ENCODE results near the gene VMP1. TPM values are rescaled to one million over a fixed set of nuclear protein-coding genes. Genes with fewer than 3 reads are reported as not detected.

Gene VMP1
- total RNA-seq, 1 experiment from 2014 or later = 83.1 TPM

DNA sequence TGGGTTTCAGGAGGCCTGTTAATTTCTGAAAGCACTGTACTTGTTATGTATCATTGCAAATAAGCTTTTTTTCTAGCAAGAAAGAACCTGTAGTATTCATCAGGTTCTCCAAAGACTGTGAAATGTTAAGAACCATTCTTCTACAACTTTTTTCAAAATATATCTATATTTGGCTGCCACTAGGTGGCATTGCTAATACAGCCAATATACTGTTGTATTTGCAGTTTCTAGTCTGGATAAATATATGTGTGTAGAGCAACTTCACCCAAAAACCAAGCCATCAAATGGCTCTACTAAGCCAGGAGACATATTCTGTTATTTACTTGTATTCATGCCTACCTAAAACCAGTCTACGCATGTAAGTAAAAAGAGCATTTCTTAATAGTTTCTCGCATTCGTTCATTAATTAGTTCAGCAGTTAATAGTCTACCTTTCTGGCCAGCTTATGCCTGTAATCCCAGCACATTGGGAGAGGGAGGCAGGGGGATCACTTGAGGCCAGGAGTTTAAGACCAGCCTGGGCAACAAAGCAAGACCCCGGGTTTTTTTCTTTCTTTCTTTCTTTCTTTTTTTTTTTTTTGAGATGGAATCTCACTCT is 39.5 kb downstream of the VMP1 start:
- Histone ChIP-seq H3K14ac (ENCODE audit: insufficient read depth, low read length) (no peak overlapping the region), H2BK20ac (ENCODE audit: low read depth, low read length, poor library complexity, severe bottlenecking) (no peak overlapping the region), H4K5ac (ENCODE audit: insufficient read length, low read depth, low read length) (no peak overlapping the region), H3K4me2 (ENCODE audit: insufficient read depth, insufficient read length, low read length) (no peak overlapping the region), H4K8ac (replicated peaks; ENCODE audit: insufficient read length, low read depth, low read length) (no peak overlapping the region), H3K56ac (ENCODE audit: insufficient read length, low read depth, low read length) (no peak overlapping the region), H3K4ac (ENCODE audit: low read depth, low read length) (no peak overlapping the region), H3K27ac (ENCODE audit: insufficient read length, low read depth, low read length) (no peak overlapping the region), H2BK15ac (ENCODE audit: low read depth, low read length) (no peak overlapping the region), H3T11ph (ENCODE audit: low read length) (no peak overlapping the region), H2BK120ac (ENCODE audit: low read depth, low read length, poor library complexity, severe bottlenecking) (no peak overlapping the region), H3K79me2 (ENCODE audit: insufficient read depth, low read length) (no peaks in the 10 kb centered on the region), H2BK12ac (ENCODE audit: insufficient read length, low read depth, low read length) (no peak overlapping the region), H3K4me1 (ENCODE audit: insufficient read depth, low read length) (no peaks in the 10 kb centered on the region), H3K9me3 (ENCODE audit: control insufficient read depth, low read depth, low read length) (no peaks in the 10 kb centered on the region), H3K23ac (ENCODE audit: insufficient read length, low read depth, low read length) (no peak overlapping the region), H3K18ac (ENCODE audit: insufficient read length, low read depth, low read length) (no peak overlapping the region), H2BK5ac (ENCODE audit: insufficient read length, low read length) (no peak overlapping the region), H3K79me1 (ENCODE audit: insufficient read depth, low read depth, low read length, poor library complexity, severe bottlenecking) (no peaks in the 10 kb centered on the region), H4K91ac (ENCODE audit: insufficient read length, low read depth, low read length) (no peak overlapping the region), H3K23me2 (ENCODE audit: insufficient read length, low read depth, low read length, poor library complexity, severe bottlenecking) (no peaks in the 10 kb centered on the region), H3K9ac (ENCODE audit: extremely low read depth, insufficient read length, low read length) (no peak overlapping the region), H4K20me1 (ENCODE audit: control insufficient read depth, insufficient read depth, insufficient read length) (no peaks in the 10 kb centered on the region), H3K27me3 (ENCODE audit: insufficient read depth, low read length) (no peaks in the 10 kb centered on the region), H2AK5ac (ENCODE audit: insufficient read length, low read length) (no peak overlapping the region), H2AFZ (ENCODE audit: low read length) (no peak overlapping the region)
- Mint-ChIP-seq H3K4me1 (no peaks in the 10 kb centered on the region), H3K4me3 (no peak overlapping the region), H3K36me3 (ENCODE audit: insufficient read depth in 1 of 3, low read depth in 3 of 3) (peaks cover 16 to 19% (median 17%) of the 10 kb centered on the region in 3 experiments), H3K9me3 (peaks cover 10 to 12% of the 10 kb centered on the region in 2 experiments; a peak in 4 of 5 replicates), H3K27me3 (ENCODE audit: low read depth) (no peaks in the 10 kb centered on the region), H3K27ac (no peak overlapping the region)
- TF ChIP-seq CTCF (conservative IDR thresholded peaks at IDR 0.05) = peak; percentile 73
- DNase-seq = no peak
- no CpG with 5 or more reads among the region's 4 CpGs for WGBS (ENCODE audit: extremely low coverage, insufficient read length, low lambda C conversion rate)

Data from H9 (cell line).